PC-9 (cell line): ENCODE measurements around the gene CRAT. TPM values are rescaled to one million over a fixed set of nuclear protein-coding genes. Genes with fewer than 3 reads are reported as not detected.

ENCODE experiments used
- BruUV-seq: library from RNA; stranded (reverse); fragments of 400-500 nt; replicated peaks from 2 replicates; lab custom pipeline; 2021; lab: Mats Ljungman, UMichigan
- CTCF ChIA-PET: fragments of 300-600 bp; sonication (Branson Sonifier 250); formaldehyde crosslinking; loops from one replicate; lab custom pipeline; 2022; ENCODE audit warnings: antibody characterized with exemption; lab: Charles Lee
- POLR2A ChIA-PET: fragments of 300-600 bp; sonication (Branson Sonifier 250); formaldehyde crosslinking; loops from one replicate; lab custom pipeline; 2022; ENCODE audit warnings: antibody characterized with exemption; ENCODE audit not compliant: unreplicated experiment; lab: Charles Lee
- DNase-seq, 2 experiments: peaks; one replicate each; pipeline versions ENCODE4 v3.0.0 to v3.0.0-alpha.2; 2015 to 2022; ENCODE audit warnings: mixed read lengths in 1 of 2
- H2AFZ ChIP-seq: fragments of 200-600 bp; sonication (generic); 2 replicates; pipeline ENCODE4 v1.8.1; 2017; ENCODE audit warnings: antibody characterized with exemption
- H3F3A ChIP-seq: fragments of 200-600 bp; sonication (generic); 2 replicates; pipeline ENCODE4 v1.8.1; 2017; ENCODE audit warnings: antibody characterized with exemption, mild to moderate bottlenecking, low read depth; ENCODE audit not compliant: insufficient read depth
- H3K27ac ChIP-seq: fragments of 200-600 bp; sonication (generic); 2 replicates; pipeline ENCODE4 v1.6.1; 2016; ENCODE audit warnings: mixed run types
- H3K27me3 ChIP-seq: fragments of 200-600 bp; sonication (generic); 2 replicates; pipeline ENCODE4 v1.6.1; 2016; ENCODE audit warnings: low read depth, mixed run types; ENCODE audit not compliant: insufficient read depth
- H3K36me3 ChIP-seq: fragments of 200-600 bp; sonication (generic); 2 replicates; pipeline ENCODE4 v1.6.1; 2016; ENCODE audit warnings: low read depth, mixed run types
- H3K4me1 ChIP-seq: fragments of 200-600 bp; sonication (generic); replicated peaks from 2 replicates; pipeline ENCODE4 v1.6.1; 2016; ENCODE audit warnings: mixed run types; ENCODE audit not compliant: insufficient read depth
- H3K4me2 ChIP-seq: fragments of 200-600 bp; sonication (generic); 2 replicates; pipeline ENCODE4 v1.6.1; 2017; ENCODE audit warnings: mixed run types
- H3K4me3 ChIP-seq: fragments of 200-600 bp; sonication (generic); 2 replicates; pipeline ENCODE4 v1.6.1; 2016; ENCODE audit warnings: mixed run types
- H3K79me2 ChIP-seq: fragments of 200-600 bp; sonication (generic); 2 replicates; pipeline ENCODE4 v1.6.1; 2017; ENCODE audit warnings: low read depth, mixed run types
- H3K9me2 ChIP-seq: fragments of 200-600 bp; sonication (generic); 2 replicates; pipeline ENCODE4 v1.8.1; 2017; ENCODE audit warnings: mild to moderate bottlenecking; ENCODE audit not compliant: insufficient read depth
- H3K9me3 ChIP-seq: fragments of 200-600 bp; sonication (generic); 2 replicates; pipeline ENCODE4 v1.8.1; 2016; ENCODE audit warnings: low read depth; ENCODE audit not compliant: insufficient read depth
- H4K20me1 ChIP-seq: fragments of 200-600 bp; sonication (generic); 2 replicates; pipeline ENCODE4 v1.8.1; 2017; ENCODE audit not compliant: insufficient read depth
- CTCF ChIP-seq: fragments of 200-600 bp; sonication (generic); conservative IDR thresholded peaks from 2 replicates; pipeline ENCODE4 v1.6.1; 2017; ENCODE audit warnings: mixed run types, antibody characterized with exemption, mild to moderate bottlenecking, moderate library complexity
- EZH2 ChIP-seq: fragments of 200-600 bp; sonication (generic); IDR thresholded peaks from 2 replicates; pipeline ENCODE4 v1.8.0; 2017; ENCODE audit warnings: antibody characterized with exemption, low read depth
- intact Hi-C: fragments of 100-400 bp; cut with micrococcal nuclease; formaldehyde crosslinking; loops from one replicate; pipeline ENCODE4 v1.10.0; 2022; ENCODE audit not compliant: unreplicated experiment
- total RNA-seq: library from RNA; stranded (reverse); gene quantifications from 2 replicates; pipeline ENCODE4 v1.2.3, GENCODE V29; 2021

CRAT gene
- total RNA-seq, 1 experiment from 2014 or later = 40.3 TPM

GRCh38 chr9:129068110-129068509 is 42.5 kb downstream of the CRAT start:
- Histone ChIP-seq H3K9me2 (no peaks in the 10 kb centered on the region), H4K20me1 (no peaks in the 10 kb centered on the region; the same call in 1 of the 2 replicates), H3K9me3 (no peaks in the 10 kb centered on the region), H3K4me2 (no peak overlapping the region), H3K36me3 (no peaks in the 10 kb centered on the region), H2AFZ (no peak overlapping the region), H3K27ac (no peak overlapping the region), H3F3A (peaks cover 4% of the 10 kb centered on the region; the same call in 1 of the 2 replicates), H3K4me3 (no peak overlapping the region), H3K79me2 (no peaks in the 10 kb centered on the region), H3K27me3 (no peaks in the 10 kb centered on the region), H3K4me1 (no peaks in the 10 kb centered on the region)
- intact Hi-C loops = no loop called here
- ChIA-PET CTCF (interaction anchor here (0.5 kb wide), 1 partner anchor 40 kb away, joined by 7 read pairs; the partner anchor contains the start of gene SH3GLB2), POLR2A (no interaction called here)
- TF ChIP-seq CTCF = no peak
- TF ChIP-seq EZH2 = no peak
- no TSS peak for BruUV-seq
- peak in 1 of 2 experiments; percentile 17 for DNase-seq

GRCh38 chr9:129064499-129064908 is 46.1 kb downstream of the CRAT start:
- intact Hi-C loops = no loop called here
- Histone ChIP-seq H3F3A (no peaks in the 10 kb centered on the region; the same call in 1 of the 2 replicates), H3K4me2 (no peak overlapping the region), H4K20me1 (no peaks in the 10 kb centered on the region), H3K9me2 (no peaks in the 10 kb centered on the region), H3K4me1 (peaks cover 7% of the 10 kb centered on the region), H3K36me3 (0 out of 2 replicates have a peak, but pooled peaks cover 5% of the 10 kb centered on the region), H3K4me3 (no peak overlapping the region), H3K79me2 (no peaks in the 10 kb centered on the region), H3K27ac (no peak overlapping the region), H3K9me3 (no peaks in the 10 kb centered on the region), H3K27me3 (no peaks in the 10 kb centered on the region), H2AFZ (no peak overlapping the region)
- POLR2A ChIA-PET = no interaction called here
- no peak for DNase-seq
- BruUV-seq = no TSS peak
- TF ChIP-seq EZH2 = no peak
- TF ChIP-seq CTCF = no peak
- CTCF ChIA-PET = no interaction called here

GRCh38 chr9:129063061-129063460 is 47.5 kb downstream of the CRAT start:
- 0 out of 2 replicates have a peak, but pooled peaks cover 5% of the 10 kb centered on the region for H3K36me3 ChIP-seq
- no peak overlapping the region for H3K4me3 ChIP-seq
- H3K4me1 ChIP-seq = peaks cover 22% of the 10 kb centered on the region
- H3K27me3 ChIP-seq = no peaks in the 10 kb centered on the region
- ChIA-PET CTCF (no interaction called here), POLR2A (no interaction called here)
- no peak for DNase-seq
- no TSS peak for BruUV-seq
- no peaks in the 10 kb centered on the region for H4K20me1 ChIP-seq
- H2AFZ ChIP-seq = no peak overlapping the region
- H3K9me3 ChIP-seq = no peaks in the 10 kb centered on the region
- H3K9me2 ChIP-seq = no peaks in the 10 kb centered on the region
- intact Hi-C loops = no loop called here
- no peaks in the 10 kb centered on the region for H3K79me2 ChIP-seq
- TF ChIP-seq CTCF (no peak), EZH2 (no peak)
- H3K27ac ChIP-seq = no peak overlapping the region
- no peak overlapping the region for H3K4me2 ChIP-seq
- H3F3A ChIP-seq = peaks cover 12% of the 10 kb centered on the region; the same call in 1 of the 2 replicates
